Colonic mucosa (tissue), 4 donors: ENCODE measurements around the gene CD200. TPM values are rescaled to one million over a fixed set of nuclear protein-coding genes. Genes with fewer than 3 reads are reported as not detected.
"Not testable (repeated sequence)": the region's sequence is repeated elsewhere in the genome, so short reads cannot be mapped to it uniquely, and the experiment has no call there.

Experiments used
- DNase-seq: peaks from one replicate; pipeline ENCODE4 v3.0.0-alpha.2; 2020
- H3K27ac ChIP-seq: fragments of 200-600 bp; one replicate; pipeline ENCODE4 v1.8.0; 2021
- H3K27me3 ChIP-seq: fragments of 200-600 bp; one replicate; pipeline ENCODE4 v1.8.0; 2021
- H3K36me3 ChIP-seq: fragments of 200-600 bp; one replicate; pipeline ENCODE4 v1.8.0; 2021
- H3K4me1 ChIP-seq: fragments of 200-600 bp; one replicate; pipeline ENCODE4 v1.8.0; 2021; ENCODE audit warnings: mild to moderate bottlenecking
- H3K4me3 ChIP-seq: fragments of 200-600 bp; one replicate; pipeline ENCODE4 v1.8.0; 2021
- H3K9ac ChIP-seq, 2 donors: one replicate each; pipeline ENCODE4 v1.7.0; 2013; ENCODE audit warnings: control low read depth in 2 of 2, low read depth in 2 of 2, low read length in 2 of 2
- H3K9me3 ChIP-seq: fragments of 200-600 bp; one replicate; pipeline ENCODE4 v1.8.0; 2021
- CTCF ChIP-seq: fragments of 200-600 bp; IDR thresholded peaks from one replicate; pipeline ENCODE4 v1.8.0; 2022; ENCODE audit warnings: antibody characterized with exemption, mild to moderate bottlenecking
- intact Hi-C: fragments of 100-400 bp; cut with DNase I; formaldehyde crosslinking; loops from one replicate; pipeline ENCODE4 v1.14.1; 2022
- total RNA-seq, 2 donors: library from RNA; stranded (reverse); fragmentation: NEBNext Ultra II Directional in 1 of 2; extraction: Animal tissue kit (Norgen Biotek cat#: 25700) in 1 of 2; gene quantifications; one replicate each; pipeline ENCODE4 v1.2.1, GENCODE V29; 2021
- donor health status: healthy.
- donor health status: DM: no; HTN: no; CAD: no.
- donor health status: DM: no; HTN: no; CAD: no.

CD200 gene
- total RNA-seq, 2 donors from 2014 or later, result 7.1 to 7.6 TPM

- Histone ChIP-seq H3K4me3 (no peak overlapping the region), H3K9me3 (no peaks in the 10 kb centered on the region), H3K27ac (no peak overlapping the region), H3K4me1 (no peaks in the 10 kb centered on the region), H3K27me3 (no peaks in the 10 kb centered on the region), H3K36me3 (no peaks in the 10 kb centered on the region), H3K9ac (no peak overlapping the region)
- TF ChIP-seq CTCF, result no peak
- DNase-seq, result no peak
- intact Hi-C loops, result no loop called here
Measured at GRCh38 chr3:112376241-112376911, 43.4 kb downstream of the CD200 start.

GRCh38 chr3:112376992-112377391, 44.0 kb downstream of the CD200 start:
- no peaks in the 10 kb centered on the region for H3K27me3 ChIP-seq
- H3K36me3 ChIP-seq, result no peaks in the 10 kb centered on the region
- no peak for TF ChIP-seq CTCF
- no peaks in the 10 kb centered on the region for H3K4me1 ChIP-seq
- no peak for DNase-seq
- no peak overlapping the region for H3K27ac ChIP-seq
- H3K4me3 ChIP-seq, result no peak overlapping the region
- intact Hi-C loops, result no loop called here
- H3K9me3 ChIP-seq, result no peaks in the 10 kb centered on the region
- no peak overlapping the region for H3K9ac ChIP-seq

- H3K27ac ChIP-seq, result no peak overlapping the region
- H3K4me3 ChIP-seq, result no peak overlapping the region
- no peak for DNase-seq
- no peak overlapping the region for H3K9ac ChIP-seq
- no peaks in the 10 kb centered on the region for H3K27me3 ChIP-seq
- no peaks in the 10 kb centered on the region for H3K9me3 ChIP-seq
- no peaks in the 10 kb centered on the region for H3K4me1 ChIP-seq
- no peaks in the 10 kb centered on the region for H3K36me3 ChIP-seq
- TF ChIP-seq CTCF, result no peak
- intact Hi-C loops, result no loop called here
Measured at GRCh38 chr3:112377568-112378071, 44.7 kb downstream of the CD200 start.

GRCh38 chr3:112378347-112378746, 45.4 kb downstream of the CD200 start:
- H3K9ac ChIP-seq, H3K27ac ChIP-seq, H3K4me1 ChIP-seq, intact Hi-C loops, H3K9me3 ChIP-seq, H3K36me3 ChIP-seq, H3K27me3 ChIP-seq, DNase-seq, H3K4me3 ChIP-seq: not testable (repeated sequence)

GRCh38 chr3:112379020-112379690, 46.2 kb downstream of the CD200 start:
- Histone ChIP-seq H3K36me3 (no peaks in the 10 kb centered on the region), H3K9ac (no peak overlapping the region), H3K9me3 (no peaks in the 10 kb centered on the region), H3K4me3 (no peak overlapping the region), H3K27ac (no peak overlapping the region), H3K4me1 (no peaks in the 10 kb centered on the region), H3K27me3 (no peaks in the 10 kb centered on the region)
- no peak for DNase-seq
- TF ChIP-seq CTCF, result no peak
- intact Hi-C loops, result no loop called here
